Naive thymus-derived CD8-positive, alpha-beta T cell (primary cell): Measurements from ENCODE around the gene PRDX1. TPM values are rescaled to one million over a fixed set of nuclear protein-coding genes. Genes with fewer than 3 reads are reported as not detected.

ENCODE experiments used
- ATAC-seq, 2 donors: fragments of 150-1000 bp; cut with Tn5 transposase in 1 of 2; sonication (Bioruptor Pico), chemical (Tn5 transposase) in 1 of 2; 1 replicate in 1 of 2; 2 replicates in 1 of 2; pipeline ENCODE4 v1.10.0; 2021; ENCODE audit warnings: mild to moderate bottlenecking in 2 of 2, moderate library complexity in 2 of 2
- POLR2A ChIA-PET: fragments of 350-600 bp; sonication (Branson Sonifier 250); formaldehyde crosslinking; loops from one replicate; lab custom pipeline; 2021; ENCODE audit warnings: antibody characterized with exemption; lab: Charles Lee
- DNase-seq, 10 donors: peaks; one replicate each; pipeline versions ENCODE4 v3.0.0 to v3.0.0-alpha.2; 2020 to 2022
- H3K27ac Mint-ChIP-seq, 10 donors: one replicate each; pipeline ENCODE4 v1.8.0; 2020 to 2022; ENCODE audit warnings: mild to moderate bottlenecking in 10 of 10, mixed read lengths in 10 of 10, moderate library complexity in 4 of 10, inconsistent platforms in 1 of 10
- H3K27me3 Mint-ChIP-seq, 5 donors: one replicate each; pipeline ENCODE4 v1.8.0; 2021 to 2022; ENCODE audit warnings: mixed read lengths in 5 of 5
- H3K36me3 Mint-ChIP-seq, 3 donors: one replicate each; pipeline ENCODE4 v1.8.0; 2020 to 2022; ENCODE audit warnings: mixed read lengths in 3 of 3, mild to moderate bottlenecking in 2 of 3, inconsistent platforms in 1 of 3
- H3K4me1 Mint-ChIP-seq, 4 donors: one replicate each; pipeline ENCODE4 v1.8.0; 2021 to 2022; ENCODE audit warnings: mixed read lengths in 4 of 4
- H3K4me3 Mint-ChIP-seq, 10 donors: one replicate each; pipeline ENCODE4 v1.8.0; 2020 to 2022; ENCODE audit warnings: mild to moderate bottlenecking in 10 of 10, mixed read lengths in 10 of 10, moderate library complexity in 6 of 10, inconsistent platforms in 1 of 10
- H3K9me3 Mint-ChIP-seq, 9 donors: one replicate each; pipeline ENCODE4 v1.8.0; 2020 to 2022; ENCODE audit warnings: mixed read lengths in 9 of 9, mild to moderate bottlenecking in 3 of 9, inconsistent platforms in 1 of 9, moderate library complexity in 1 of 9
- polyA plus RNA-seq, 3 donors: library from polyadenylated mRNA; unstranded; fragments of 300-500 nt; fragmentation: Illumina TruSeq; gene quantifications; one replicate each; pipeline ENCODE4 v1.2.3, GENCODE V29; 2021
- total RNA-seq, 8 experiments: library from RNA in 2 of 8; stranded (reverse) in 2 of 8; gene quantifications; one replicate each; pipeline ENCODE4 v1.2.3 and lab custom pipeline; 2021 to 2026

Gene PRDX1
- total RNA-seq (100 to 1,000 TPM; 115 to 129 TPM), polyA plus RNA-seq (100 to 1,000 TPM; 174 to 214 (median 205) TPM), total RNA-seq (lab: John Stamatoyannopoulos, UW) (31.5 to 576 (median 93.5) reads per million in 6 experiments)

DNA sequence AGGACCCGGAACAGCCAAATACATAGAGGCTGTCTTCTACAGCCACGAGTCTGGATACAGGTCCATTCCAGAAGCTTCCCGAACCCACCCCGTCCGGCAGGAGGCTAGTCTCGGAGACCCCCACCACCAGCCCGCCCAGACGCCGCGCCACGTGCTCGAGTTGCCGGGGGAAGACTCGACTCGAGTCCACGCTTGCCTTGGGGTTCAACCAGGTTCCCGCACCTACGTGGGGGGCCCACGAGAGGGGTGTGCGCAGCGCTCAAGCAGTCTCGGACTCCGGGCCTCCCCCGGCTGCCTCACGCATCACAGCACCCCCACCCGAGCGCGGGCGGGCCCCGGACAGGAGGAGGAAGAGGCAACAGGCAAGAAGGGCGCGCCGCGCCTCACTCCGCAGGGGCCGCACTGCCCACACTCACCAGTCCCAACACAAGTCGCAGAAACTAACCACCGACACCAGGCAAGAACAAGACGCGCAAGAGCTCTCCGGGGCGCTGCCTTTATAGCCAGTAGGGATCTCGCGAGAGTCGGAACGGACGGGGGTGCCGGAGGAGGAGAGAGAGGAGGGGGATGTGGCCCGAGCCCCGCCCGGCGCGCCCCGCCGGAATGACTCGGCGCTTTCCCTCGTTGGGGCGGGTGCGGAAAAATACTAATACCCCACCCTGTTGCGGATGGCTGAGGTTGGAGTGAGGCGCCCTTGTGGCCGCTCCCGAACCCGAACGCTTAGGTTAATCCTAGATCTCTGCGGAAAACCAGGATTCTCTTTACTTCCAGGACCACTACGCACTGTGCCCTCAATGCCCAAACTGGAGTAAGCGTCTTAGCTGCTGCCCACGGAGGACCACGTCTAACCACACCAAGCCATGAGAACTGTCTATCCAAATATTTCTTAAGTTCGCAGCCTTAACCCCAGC is at the start of gene PRDX1:
Gene PRDX1 (minus strand): TSS at position 472 of the 911 bp plus-strand sequence. CDS start 2,841 bp downstream, outside the sequence.
- POLR2A ChIA-PET = interaction anchor here (0.6 to 3.2 kb wide), 24 partner anchors 9 to 746 kb away, joined by 3 to 44 read pairs (median 7); partner anchors contain the start of genes AKR1A1, CCDC163, GPBP1L1 and HECTD3
- H3K4me3 Mint-ChIP-seq = peak within 1 kb of the TSS; percentile 88 to 97 (median 95)
- H3K27me3 Mint-ChIP-seq = no peaks in the 10 kb centered on the region
- peak within 1 kb of the TSS; percentile 88 to 96 (median 92) for H3K27ac Mint-ChIP-seq
- ATAC-seq (peak; percentile 86 to 87), DNase-seq (peak; percentile 87 to 97 (median 93))
- H3K36me3 Mint-ChIP-seq = peaks cover 0 to 22% (median 0%) of the 10 kb centered on the region in 3 donors
- H3K4me1 Mint-ChIP-seq = peaks cover 13 to 40% (median 34%) of the 10 kb centered on the region in 4 donors
- H3K9me3 Mint-ChIP-seq = no peaks in the 10 kb centered on the region

GRCh38 chr1:45570631-45571030 is 48.9 kb upstream of the PRDX1 start:
- Mint-ChIP-seq H3K36me3 (peaks cover 0 to 36% (median 3%) of the 10 kb centered on the region in 3 donors), H3K27ac (peak overlapping the region in 4 of 10 donors; percentile 56 to 79 (median 63)), H3K9me3 (no peaks in the 10 kb centered on the region), H3K27me3 (no peaks in the 10 kb centered on the region), H3K4me1 (no peaks in the 10 kb centered on the region), H3K4me3 (no peak overlapping the region)
- ATAC-seq (no peak), DNase-seq (no peak)
- POLR2A ChIA-PET = interaction anchor here (5.8 kb wide), 1 partner anchor 49 kb away, joined by 24 read pairs; the partner anchor contains the start of gene PRDX1

- Mint-ChIP-seq H3K27ac (peak overlapping the region in 5 of 10 donors; percentile 7 to 69 (median 39)), H3K36me3 (peaks cover 0 to 36% (median 3%) of the 10 kb centered on the region in 3 donors), H3K9me3 (no peaks in the 10 kb centered on the region), H3K4me1 (no peaks in the 10 kb centered on the region), H3K4me3 (no peak overlapping the region), H3K27me3 (no peaks in the 10 kb centered on the region)
- peak; percentile 38 to 82 (median 65) for DNase-seq
- peak; percentile 93 to 97 for ATAC-seq
- POLR2A ChIA-PET = interaction anchor here (0.5 to 5.8 kb wide), 5 partner anchors 26 to 188 kb away, joined by 3 to 24 read pairs (median 3); partner anchors contain the start of genes CCDC163, MMACHC and PRDX1
Measured at GRCh38 chr1:45569962-45570581, 48.4 kb upstream of the PRDX1 start.

DNA sequence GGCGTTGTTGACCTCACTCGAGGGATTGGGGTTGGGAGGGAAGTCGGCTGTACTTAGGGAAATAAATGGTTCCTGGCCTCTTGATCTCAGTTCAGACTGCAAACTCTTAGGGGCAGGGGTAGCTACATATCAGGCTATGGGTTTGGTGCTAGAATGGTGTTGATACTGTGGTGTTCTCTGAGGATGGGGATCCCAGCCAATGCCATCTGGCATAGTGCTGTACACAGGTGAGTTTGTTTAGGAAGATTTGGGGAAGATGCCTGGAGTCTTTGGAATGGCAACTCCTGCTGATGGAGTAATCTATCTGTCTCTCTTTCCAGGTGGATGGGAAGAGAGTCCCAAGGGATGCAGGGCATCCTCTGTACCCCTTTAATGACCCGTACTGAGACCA is 47.9 kb upstream of the PRDX1 start:
- POLR2A ChIA-PET = interaction anchor here (0.5 to 5.8 kb wide), 5 partner anchors 26 to 188 kb away, joined by 3 to 24 read pairs (median 3); partner anchors contain the start of genes CCDC163, MMACHC and PRDX1
- Mint-ChIP-seq H3K27me3 (no peaks in the 10 kb centered on the region), H3K4me1 (no peaks in the 10 kb centered on the region), H3K4me3 (no peak overlapping the region), H3K27ac (peak overlapping the region in 4 of 10 donors; percentile 16 to 73 (median 46)), H3K9me3 (no peaks in the 10 kb centered on the region), H3K36me3 (peaks cover 0 to 36% (median 3%) of the 10 kb centered on the region in 3 donors)
- ATAC-seq (no peak), DNase-seq (no peak)

DNA sequence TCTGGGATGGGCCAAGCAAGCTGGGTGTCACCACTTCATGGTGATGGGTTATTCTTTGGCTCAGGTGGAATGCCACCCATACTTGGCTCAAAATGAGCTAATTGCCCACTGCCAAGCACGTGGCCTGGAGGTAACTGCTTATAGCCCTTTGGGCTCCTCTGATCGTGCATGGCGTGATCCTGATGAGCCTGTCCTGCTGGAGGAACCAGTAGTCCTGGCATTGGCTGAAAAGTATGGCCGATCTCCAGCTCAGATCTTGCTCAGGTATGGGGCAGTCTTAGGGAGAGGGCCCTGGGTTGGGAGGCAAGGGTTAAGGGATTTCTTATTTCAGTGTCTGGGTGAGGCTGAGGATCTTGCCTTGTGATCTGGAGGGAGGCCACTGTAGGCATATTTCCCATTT is 46.7 kb upstream of the PRDX1 start:
- Mint-ChIP-seq H3K36me3 (peaks cover 0 to 46% (median 5%) of the 10 kb centered on the region in 3 donors), H3K9me3 (no peaks in the 10 kb centered on the region), H3K27me3 (no peaks in the 10 kb centered on the region), H3K27ac (peak overlapping the region in 3 of 10 donors; percentile 5 to 68 (median 29)), H3K4me3 (no peak overlapping the region), H3K4me1 (no peaks in the 10 kb centered on the region)
- DNase-seq (no peak), ATAC-seq (no peak)
- POLR2A ChIA-PET = interaction anchor here (1.4 to 5.8 kb wide), 2 partner anchors 25 to 47 kb away, joined by 3 to 24 read pairs; partner anchors contain the start of gene PRDX1

DNA sequence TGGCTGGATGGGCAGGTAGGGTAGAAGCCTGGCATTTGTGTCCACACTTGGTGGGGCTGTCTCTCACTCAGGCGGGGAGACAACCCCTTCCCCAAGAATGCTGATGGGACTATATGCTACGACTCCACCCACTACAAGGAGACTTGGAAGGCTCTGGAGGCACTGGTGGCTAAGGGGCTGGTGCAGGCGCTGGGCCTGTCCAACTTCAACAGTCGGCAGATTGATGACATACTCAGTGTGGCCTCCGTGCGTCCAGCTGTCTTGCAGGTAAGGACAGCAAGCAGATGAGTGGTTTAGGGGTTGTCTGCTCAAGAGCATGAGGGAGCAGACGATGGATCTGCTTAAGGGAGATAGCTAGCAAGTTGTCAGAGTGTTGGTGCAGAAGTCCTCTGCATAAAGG is 46.2 kb upstream of the PRDX1 start:
- ATAC-seq (no peak), DNase-seq (no peak)
- Mint-ChIP-seq H3K4me1 (no peaks in the 10 kb centered on the region), H3K27ac (peak overlapping the region in 4 of 10 donors; percentile 29 to 68 (median 56)), H3K9me3 (no peaks in the 10 kb centered on the region), H3K36me3 (peaks cover 0 to 51% (median 5%) of the 10 kb centered on the region in 3 donors), H3K4me3 (no peak overlapping the region), H3K27me3 (no peaks in the 10 kb centered on the region)
- POLR2A ChIA-PET = interaction anchor here (5.8 kb wide), 1 partner anchor 46 kb away, joined by 24 read pairs; the partner anchor contains the start of gene PRDX1

GRCh38 chr1:45566722-45567121 is 45.0 kb upstream of the PRDX1 start:
- peaks cover 0 to 60% (median 7%) of the 10 kb centered on the region in 3 donors for H3K36me3 Mint-ChIP-seq
- no peaks in the 10 kb centered on the region for H3K4me1 Mint-ChIP-seq
- H3K27ac Mint-ChIP-seq = no peak overlapping the region
- no peak for ATAC-seq
- POLR2A ChIA-PET = interaction anchor here (1.0 to 5.8 kb wide), 2 partner anchors 16 to 45 kb away, joined by 3 to 24 read pairs; partner anchors contain the start of genes AKR1A1 and PRDX1
- no peak overlapping the region for H3K4me3 Mint-ChIP-seq
- no peaks in the 10 kb centered on the region for H3K9me3 Mint-ChIP-seq
- H3K27me3 Mint-ChIP-seq = no peaks in the 10 kb centered on the region
- no peak for DNase-seq

GRCh38 chr1:45563843-45564242 is 42.2 kb upstream of the PRDX1 start:
- Mint-ChIP-seq H3K4me3 (no peak overlapping the region), H3K36me3 (peaks cover 0 to 67% (median 9%) of the 10 kb centered on the region in 3 donors), H3K27ac (peak overlapping the region in 1 of 10 donors; percentile 81), H3K4me1 (peaks cover 0 to 4% (median under 1%) of the 10 kb centered on the region in 4 donors), H3K27me3 (no peaks in the 10 kb centered on the region), H3K9me3 (no peaks in the 10 kb centered on the region)
- POLR2A ChIA-PET = interaction anchor here (1.0 kb wide), 1 partner anchor 12 kb away, joined by 3 read pairs; no protein-coding TSS in a partner anchor
- ATAC-seq (no peak), DNase-seq (no peak)

DNA sequence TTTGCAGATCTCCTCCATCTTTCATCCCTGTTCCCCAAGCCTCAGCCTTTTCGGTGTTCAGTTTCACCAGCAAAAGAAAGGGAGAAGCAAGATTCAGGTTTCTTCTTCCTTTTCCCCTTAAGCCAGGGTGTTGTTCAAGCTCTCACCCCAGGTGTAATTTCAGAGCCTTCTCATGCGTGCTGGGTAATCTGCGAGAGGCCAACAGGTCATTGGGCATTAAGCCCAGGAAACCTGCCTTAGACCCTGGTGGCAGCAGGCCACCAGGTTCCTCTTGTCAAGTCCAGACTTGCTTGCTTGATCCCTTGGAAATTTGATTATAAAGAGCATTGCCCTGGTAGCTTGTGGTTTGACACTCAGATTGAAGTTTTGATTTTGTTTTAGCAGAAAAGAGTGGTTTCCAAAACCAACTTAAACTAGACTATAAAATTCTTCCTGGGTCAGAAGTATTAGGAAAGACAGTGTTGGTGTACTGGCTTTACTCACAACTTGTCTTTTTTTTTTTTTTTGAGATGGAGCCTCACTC is 35.8 kb upstream of the PRDX1 start:
- ATAC-seq (no peak), DNase-seq (no peak)
- Mint-ChIP-seq H3K4me3 (no peak overlapping the region), H3K27me3 (no peaks in the 10 kb centered on the region), H3K27ac (peak overlapping the region in 1 of 10 donors; percentile 41), H3K36me3 (peaks cover 0 to 46% (median 4%) of the 10 kb centered on the region in 3 donors), H3K4me1 (peaks cover 2 to 14% (median 5%) of the 10 kb centered on the region in 4 donors), H3K9me3 (no peaks in the 10 kb centered on the region)
- POLR2A ChIA-PET = interaction anchor here (0.7 kb wide), 1 partner anchor 58 kb away, joined by 5 read pairs; no protein-coding TSS in a partner anchor

DNA sequence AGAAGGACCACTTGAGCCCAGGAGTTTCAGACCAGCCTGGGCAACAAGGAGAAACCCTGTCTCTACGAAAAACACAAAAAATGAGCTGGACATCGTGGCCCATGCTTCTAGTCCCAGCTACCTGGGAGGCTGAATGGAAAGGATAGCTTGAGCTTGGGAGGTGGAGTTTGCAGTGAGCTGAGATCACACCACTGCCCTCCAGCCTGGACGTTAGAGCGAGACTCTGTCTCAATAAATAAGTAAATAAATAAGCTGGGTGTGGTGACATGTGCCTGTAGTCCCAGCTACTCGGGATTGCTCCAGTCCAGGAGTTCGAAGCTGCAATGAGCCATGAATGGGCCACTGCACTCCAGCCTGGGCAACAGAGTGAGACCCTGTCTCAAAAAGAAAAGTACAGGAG is 32.5 kb upstream of the PRDX1 start:
- Mint-ChIP-seq H3K9me3 (peaks cover 0 to 2% (median 0%) of the 10 kb centered on the region in 9 donors), H3K27ac (no peak overlapping the region), H3K36me3 (peaks cover 0 to 24% (median 3%) of the 10 kb centered on the region in 3 donors), H3K4me3 (no peak overlapping the region), H3K4me1 (peaks cover 8 to 29% (median 25%) of the 10 kb centered on the region in 4 donors), H3K27me3 (no peaks in the 10 kb centered on the region)
- ATAC-seq (no peak), DNase-seq (no peak)
- POLR2A ChIA-PET = no interaction called here

DNA sequence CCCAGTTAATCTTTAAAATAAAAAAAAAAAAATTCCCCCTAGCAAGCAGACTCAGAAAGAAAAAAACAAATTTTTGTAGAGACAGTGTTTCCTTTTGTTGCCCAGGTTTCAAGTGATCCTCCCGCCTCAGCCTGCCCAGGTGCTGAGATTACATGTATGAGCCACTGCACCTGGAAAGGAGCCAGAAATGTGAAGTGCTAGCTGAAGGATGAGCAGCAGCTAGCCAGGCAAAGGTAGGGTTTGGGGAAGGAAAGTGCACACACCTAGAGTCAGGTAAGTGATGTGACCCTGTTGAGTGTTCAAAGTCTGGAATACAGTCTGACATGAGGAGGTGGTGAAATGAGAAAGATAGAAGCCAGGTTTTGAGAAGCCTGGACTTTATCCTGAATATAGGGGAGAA is 30.6 kb upstream of the PRDX1 start:
- peak overlapping the region in 8 of 10 donors; percentile 5 to 96 (median 35) for H3K4me3 Mint-ChIP-seq
- DNase-seq (no peak), ATAC-seq (no peak)
- peaks cover 8 to 29% (median 23%) of the 10 kb centered on the region in 4 donors for H3K4me1 Mint-ChIP-seq
- POLR2A ChIA-PET = no interaction called here
- H3K27me3 Mint-ChIP-seq = no peaks in the 10 kb centered on the region
- H3K9me3 Mint-ChIP-seq = peaks cover 0 to 2% (median 0%) of the 10 kb centered on the region in 9 donors
- peaks cover 0 to 16% (median 0%) of the 10 kb centered on the region in 3 donors for H3K36me3 Mint-ChIP-seq
- H3K27ac Mint-ChIP-seq = peak overlapping the region in 4 of 10 donors; percentile 19 to 89 (median 47)
